SK-N-SH (cell line): ENCODE results near the gene ANXA9. TPM values are rescaled to one million over a fixed set of nuclear protein-coding genes. Genes with fewer than 3 reads are reported as not detected.

Experiments used
- CTCF ChIA-PET: fragments of 300-600, 350-600 bp; formaldehyde crosslinking; extraction: SDS; loops from one replicate; lab custom pipeline; 2021; lab: Yijun Ruan, JAX
- POLR2A ChIA-PET: fragments of 350-600 bp; sonication (Branson Sonifier 250); formaldehyde crosslinking; extraction: SDS; loops from one replicate; lab custom pipeline; 2020; ENCODE audit warnings: antibody characterized with exemption, inconsistent platforms; lab: Yijun Ruan, JAX
- DNase-seq: peaks from one replicate; pipeline ENCODE4 v3.0.0; 2012
- H2AFZ ChIP-seq: fragments of 200-600 bp; sonication (generic); 2 replicates; pipeline ENCODE4 v1.8.1; 2016; ENCODE audit warnings: antibody characterized with exemption, mild to moderate bottlenecking, low read depth
- H3F3A ChIP-seq: fragments of 200-600 bp; sonication (generic); replicated peaks from 2 replicates; pipeline ENCODE3; 2016; ENCODE audit warnings: antibody characterized with exemption, mild to moderate bottlenecking; ENCODE audit not compliant: insufficient read depth
- H3K27ac ChIP-seq, 2 experiments: fragments of 200-500 bp in 1 of 2; fragments of 200-600 bp in 1 of 2; sonication (Bioruptor generic) in 1 of 2; sonication (generic), shearing (Covaris generic) in 1 of 2; 2 replicates each; pipeline versions ENCODE4 v1.5.1 to v1.6.1; 2014 to 2016; ENCODE audit warnings: low read depth in 2 of 2, inconsistent platforms in 1 of 2, low read length in 1 of 2, mild to moderate bottlenecking in 1 of 2, mixed read lengths in 1 of 2
- H3K27me3 ChIP-seq: fragments of 200-600 bp; sonication (generic), shearing (Covaris generic); 2 replicates; pipeline ENCODE4 v1.6.1; 2016; ENCODE audit warnings: mixed run types; ENCODE audit not compliant: insufficient read depth
- H3K36me3 ChIP-seq, 2 experiments: fragments of 200-500 bp in 1 of 2; fragments of 200-600 bp in 1 of 2; sonication (Bioruptor generic) in 1 of 2; sonication (generic) in 1 of 2; replicated peaks in 1 of 2; 2 replicates each; pipeline versions ENCODE3 to v1.5.1; 2014 to 2016; ENCODE audit warnings: low read length in 1 of 2, mild to moderate bottlenecking in 1 of 2; ENCODE audit not compliant: insufficient read depth in 2 of 2, control insufficient read depth in 1 of 2
- H3K4me1 ChIP-seq, 2 experiments: fragments of 200-500 bp in 1 of 2; fragments of 200-600 bp in 1 of 2; sonication (Bioruptor generic) in 1 of 2; sonication (generic), shearing (Covaris generic) in 1 of 2; 2 replicates each; pipeline versions ENCODE4 v1.5.1 to v1.6.1; 2014 to 2016; ENCODE audit warnings: low read depth in 1 of 2, low read length in 1 of 2, mixed run types in 1 of 2; ENCODE audit not compliant: insufficient read depth in 2 of 2, control insufficient read depth in 1 of 2
- H3K4me2 ChIP-seq: fragments of 200-600 bp; sonication (generic), shearing (Covaris generic); 2 replicates; pipeline ENCODE4 v1.6.1; 2017; ENCODE audit warnings: mixed run types
- H3K4me3 ChIP-seq, 2 experiments: fragments of 200-500 bp in 1 of 2; fragments of 200-600 bp in 1 of 2; sonication (Bioruptor generic) in 1 of 2; sonication (generic), shearing (Covaris generic) in 1 of 2; 2 replicates each; pipeline versions ENCODE4 v1.5.1 to v1.8.1; 2014 to 2016; ENCODE audit warnings: low read depth in 2 of 2, inconsistent platforms in 1 of 2, low read length in 1 of 2, mild to moderate bottlenecking in 1 of 2, mixed read lengths in 1 of 2, moderate library complexity in 1 of 2
- H3K79me2 ChIP-seq: fragments of 200-600 bp; sonication (generic); 2 replicates; pipeline ENCODE4 v1.8.1; 2017; ENCODE audit warnings: mild to moderate bottlenecking; ENCODE audit not compliant: insufficient read depth
- H3K9ac ChIP-seq: fragments of 200-600 bp; sonication (generic); 2 replicates; pipeline ENCODE4 v1.6.1; 2017; ENCODE audit warnings: mixed run types
- H3K9me2 ChIP-seq: fragments of 200-600 bp; sonication (generic); 2 replicates; pipeline ENCODE4 v1.6.1; 2017; ENCODE audit warnings: mixed run types
- H3K9me3 ChIP-seq: fragments of 200-600 bp; sonication (generic); 2 replicates; pipeline ENCODE4 v1.6.1; 2017; ENCODE audit warnings: mixed run types, mild to moderate bottlenecking, moderate library complexity
- H4K20me1 ChIP-seq: fragments of 200-600 bp; sonication (generic); 2 replicates; pipeline ENCODE4 v1.6.1; 2017; ENCODE audit warnings: mild to moderate bottlenecking, mixed run types; ENCODE audit not compliant: insufficient read depth
- CHD2 ChIP-seq: fragments of 150-350 bp; IDR thresholded peaks from 2 replicates; pipeline ENCODE4 v1.6.1; 2018; ENCODE audit warnings: low read length; ENCODE audit not compliant: partially characterized antibody
- ELF1 ChIP-seq: IDR thresholded peaks from 2 replicates; pipeline ENCODE4 v1.4.0; 2012
- EP300 ChIP-seq, 2 experiments: IDR thresholded peaks; 2 replicates each; pipeline versions ENCODE4 v1.4.0 to v1.6.1; 2012; ENCODE audit warnings: borderline replicate concordance in 1 of 2, low read depth in 1 of 2, low read length in 1 of 2
- FOSL2 ChIP-seq: IDR thresholded peaks from 2 replicates; pipeline ENCODE4 v1.4.0; 2012; ENCODE audit warnings: low read depth, mild to moderate bottlenecking, moderate library complexity, borderline replicate concordance
- FOXJ3 ChIP-seq: sonication (generic); formaldehyde crosslinking; IDR thresholded peaks from 2 replicates; pipeline ENCODE4 v1.5.1; 2020; ENCODE audit warnings: mild to moderate bottlenecking, missing genetic modification reagents
- JUND ChIP-seq: IDR thresholded peaks from 2 replicates; pipeline ENCODE4 v1.4.0; 2012
- MEF2A ChIP-seq: IDR thresholded peaks from 2 replicates; pipeline ENCODE4 v1.4.0; 2012; ENCODE audit warnings: low read depth, borderline replicate concordance
- MXI1 ChIP-seq: IDR thresholded peaks from 2 replicates; pipeline ENCODE4 v1.6.1; 2012; ENCODE audit warnings: mild to moderate bottlenecking, low read depth, low read length, improper control_type of control experiment
- NRF1 ChIP-seq: IDR thresholded peaks from 2 replicates; pipeline ENCODE4 v1.6.1; 2012; ENCODE audit warnings: low read depth, mild to moderate bottlenecking, low read length
- POLR2AphosphoS5 ChIP-seq: IDR thresholded peaks from 2 replicates; pipeline ENCODE4 v1.6.1; 2012; ENCODE audit warnings: low read depth, low read length
- RAD21 ChIP-seq: IDR thresholded peaks from 2 replicates; pipeline ENCODE4 v1.6.1; 2012; ENCODE audit warnings: mild to moderate bottlenecking, low read length
- RCOR1 ChIP-seq: fragments of 150-350 bp; IDR thresholded peaks from 2 replicates; pipeline ENCODE4 v1.6.1; 2017; ENCODE audit warnings: antibody characterized with exemption, low read length
- TCF12 ChIP-seq: IDR thresholded peaks from 2 replicates; pipeline ENCODE4 v1.4.0; 2012
- WGBS: methylation state at CpG from one replicate; pipeline ENCODE4 v1.1.6; 2017; ENCODE audit warnings: low lambda C conversion rate; 5-methylcytosine and 5-hydroxymethylcytosine counted together
- polyA plus RNA-seq, 3 experiments: library from polyadenylated mRNA; depleted of rRNA; stranded (reverse); fragments of >200 nt; gene quantifications; 2 replicates each; pipeline ENCODE4 v1.2.3, GENCODE V29; 2012
- TF ChIP-seq, protein P1 (sequence below): IDR thresholded peaks from 2 replicates; pipeline ENCODE4 v1.4.0; 2012; ENCODE audit warnings: low read depth, borderline replicate concordance
- TF ChIP-seq, protein P2 (sequence below): IDR thresholded peaks from 2 replicates; pipeline ENCODE4 v1.6.1; 2012; ENCODE audit warnings: mild to moderate bottlenecking, low read depth, low read length, moderate library complexity
- TF ChIP-seq, protein P3 (sequence below): IDR thresholded peaks from 2 replicates; pipeline ENCODE4 v1.4.0; 2012; ENCODE audit warnings: low read depth
- TF ChIP-seq, protein P4 (sequence below): fragments of 150-350 bp; IDR thresholded peaks from 2 replicates; pipeline ENCODE4 v1.6.1; 2016; ENCODE audit warnings: mild to moderate bottlenecking, low read depth, low read length

The ANXA9 gene
- polyA plus RNA-seq, 1 of the 3 experiments (the other 2 are of a cell fraction), result 0.07 TPM

DNA sequence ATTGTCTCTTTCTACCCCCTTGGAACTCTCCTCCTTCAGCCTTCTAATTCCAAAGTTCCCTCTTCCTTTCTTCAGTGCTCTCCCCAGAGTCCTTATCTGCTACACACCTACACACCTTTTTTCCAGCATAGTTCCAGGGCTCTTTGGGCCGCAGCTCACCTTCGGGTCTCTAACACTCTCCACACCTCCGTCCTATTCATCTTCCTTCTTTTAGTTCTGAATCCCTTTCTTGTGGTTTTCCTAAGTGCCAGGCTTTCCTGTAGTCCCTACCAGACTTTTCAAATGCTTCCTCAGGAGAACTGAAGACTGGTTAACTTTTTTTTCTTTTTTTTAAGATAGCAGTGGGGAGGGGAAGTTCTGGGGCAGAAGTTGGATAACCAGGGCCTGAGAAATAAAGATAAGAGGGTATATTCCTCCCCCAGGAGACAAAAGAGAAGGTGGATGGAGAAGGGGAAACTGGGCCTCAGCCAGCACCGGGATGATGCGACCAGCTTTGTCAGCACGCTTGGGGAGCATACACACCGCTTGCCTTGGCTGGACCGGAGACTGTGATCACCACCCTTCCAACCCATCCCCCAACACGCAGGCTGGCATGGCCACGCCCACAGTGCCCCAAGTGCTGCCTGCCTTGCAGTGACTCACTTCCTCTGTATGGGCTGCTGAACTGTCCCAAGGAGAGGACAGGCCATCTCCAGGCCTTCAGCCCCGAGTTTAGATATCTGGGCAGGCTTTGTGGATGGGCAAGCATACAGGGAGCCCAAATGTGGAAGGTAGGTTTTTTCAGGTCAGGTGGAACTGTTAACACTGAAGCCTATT, 5.0 kb upstream of the ANXA9 start:
- no peaks in the 10 kb centered on the region for H3K9me2 ChIP-seq
- H3K79me2 ChIP-seq, result peaks cover 29% of the 10 kb centered on the region
- H4K20me1 ChIP-seq, result peaks cover 16% of the 10 kb centered on the region
- TF ChIP-seq NRF1 (no peak), CHD2 (peak; percentile 11), FOXJ3 (CRISPR knock-in tag) (no peak), TCF12 (peak; percentile 40; the same call in 1 of the 2 replicates), FOSL2 (peak; percentile 81; the same call in 1 of the 2 replicates), POLR2AphosphoS5 (peak; percentile 63; the same call in 1 of the 2 replicates), MXI1 (no peak), MEF2A (no peak), RAD21 (no peak), JUND (peak; percentile 64; the same call in 1 of the 2 replicates), ELF1 (no peak), RCOR1 (no peak), EP300 (IDR thresholded peaks at IDR 0.05; ENCODE audit: borderline replicate concordance in 1 of 2, low read depth in 1 of 2, low read length in 1 of 2) (no peak)
- TF ChIP-seq, protein P1, sequence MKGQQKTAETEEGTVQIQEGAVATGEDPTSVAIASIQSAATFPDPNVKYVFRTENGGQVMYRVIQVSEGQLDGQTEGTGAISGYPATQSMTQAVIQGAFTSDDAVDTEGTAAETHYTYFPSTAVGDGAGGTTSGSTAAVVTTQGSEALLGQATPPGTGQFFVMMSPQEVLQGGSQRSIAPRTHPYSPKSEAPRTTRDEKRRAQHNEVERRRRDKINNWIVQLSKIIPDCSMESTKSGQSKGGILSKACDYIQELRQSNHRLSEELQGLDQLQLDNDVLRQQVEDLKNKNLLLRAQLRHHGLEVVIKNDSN, result no peak
- TF ChIP-seq, protein P2, sequence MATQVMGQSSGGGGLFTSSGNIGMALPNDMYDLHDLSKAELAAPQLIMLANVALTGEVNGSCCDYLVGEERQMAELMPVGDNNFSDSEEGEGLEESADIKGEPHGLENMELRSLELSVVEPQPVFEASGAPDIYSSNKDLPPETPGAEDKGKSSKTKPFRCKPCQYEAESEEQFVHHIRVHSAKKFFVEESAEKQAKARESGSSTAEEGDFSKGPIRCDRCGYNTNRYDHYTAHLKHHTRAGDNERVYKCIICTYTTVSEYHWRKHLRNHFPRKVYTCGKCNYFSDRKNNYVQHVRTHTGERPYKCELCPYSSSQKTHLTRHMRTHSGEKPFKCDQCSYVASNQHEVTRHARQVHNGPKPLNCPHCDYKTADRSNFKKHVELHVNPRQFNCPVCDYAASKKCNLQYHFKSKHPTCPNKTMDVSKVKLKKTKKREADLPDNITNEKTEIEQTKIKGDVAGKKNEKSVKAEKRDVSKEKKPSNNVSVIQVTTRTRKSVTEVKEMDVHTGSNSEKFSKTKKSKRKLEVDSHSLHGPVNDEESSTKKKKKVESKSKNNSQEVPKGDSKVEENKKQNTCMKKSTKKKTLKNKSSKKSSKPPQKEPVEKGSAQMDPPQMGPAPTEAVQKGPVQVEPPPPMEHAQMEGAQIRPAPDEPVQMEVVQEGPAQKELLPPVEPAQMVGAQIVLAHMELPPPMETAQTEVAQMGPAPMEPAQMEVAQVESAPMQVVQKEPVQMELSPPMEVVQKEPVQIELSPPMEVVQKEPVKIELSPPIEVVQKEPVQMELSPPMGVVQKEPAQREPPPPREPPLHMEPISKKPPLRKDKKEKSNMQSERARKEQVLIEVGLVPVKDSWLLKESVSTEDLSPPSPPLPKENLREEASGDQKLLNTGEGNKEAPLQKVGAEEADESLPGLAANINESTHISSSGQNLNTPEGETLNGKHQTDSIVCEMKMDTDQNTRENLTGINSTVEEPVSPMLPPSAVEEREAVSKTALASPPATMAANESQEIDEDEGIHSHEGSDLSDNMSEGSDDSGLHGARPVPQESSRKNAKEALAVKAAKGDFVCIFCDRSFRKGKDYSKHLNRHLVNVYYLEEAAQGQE, result peak; percentile 56; the same call in 1 of the 2 replicates
- TF ChIP-seq, protein P3, sequence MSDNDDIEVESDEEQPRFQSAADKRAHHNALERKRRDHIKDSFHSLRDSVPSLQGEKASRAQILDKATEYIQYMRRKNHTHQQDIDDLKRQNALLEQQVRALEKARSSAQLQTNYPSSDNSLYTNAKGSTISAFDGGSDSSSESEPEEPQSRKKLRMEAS, result peak; percentile 80
- TF ChIP-seq, protein P4, sequence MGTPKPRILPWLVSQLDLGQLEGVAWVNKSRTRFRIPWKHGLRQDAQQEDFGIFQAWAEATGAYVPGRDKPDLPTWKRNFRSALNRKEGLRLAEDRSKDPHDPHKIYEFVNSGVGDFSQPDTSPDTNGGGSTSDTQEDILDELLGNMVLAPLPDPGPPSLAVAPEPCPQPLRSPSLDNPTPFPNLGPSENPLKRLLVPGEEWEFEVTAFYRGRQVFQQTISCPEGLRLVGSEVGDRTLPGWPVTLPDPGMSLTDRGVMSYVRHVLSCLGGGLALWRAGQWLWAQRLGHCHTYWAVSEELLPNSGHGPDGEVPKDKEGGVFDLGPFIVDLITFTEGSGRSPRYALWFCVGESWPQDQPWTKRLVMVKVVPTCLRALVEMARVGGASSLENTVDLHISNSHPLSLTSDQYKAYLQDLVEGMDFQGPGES, result no peak
- peak overlapping the region; percentile 27; the same call in 1 of the 2 replicates for H2AFZ ChIP-seq
- 56% methylated on average over 7 of the region's 11 CpGs for WGBS
- H3K27me3 ChIP-seq, result no peaks in the 10 kb centered on the region
- no peaks in the 10 kb centered on the region for H3K36me3 ChIP-seq
- POLR2A ChIA-PET, result no interaction called here
- no peak for DNase-seq
- H3K4me3 ChIP-seq, result no peak overlapping the region
- peaks cover 37 to 40% of the 10 kb centered on the region in 2 experiments for H3K4me1 ChIP-seq
- CTCF ChIA-PET, result interaction anchor here (17.0 kb wide), 1 partner anchor 23 kb away, joined by 371 read pairs; the partner anchor contains the start of gene MINDY1
- H3K9ac ChIP-seq, result peak overlapping the region; percentile 36; the same call in 1 of the 2 replicates
- peak overlapping the region; percentile 77 to 87; a peak in 3 of 4 replicates for H3K27ac ChIP-seq
- H3F3A ChIP-seq, result peaks cover 23% of the 10 kb centered on the region
- peak overlapping the region; percentile 60 for H3K4me2 ChIP-seq
- H3K9me3 ChIP-seq, result no peaks in the 10 kb centered on the region
